Fibroblast of lung (primary cell): ENCODE measurements around the gene DDX59. TPM values are rescaled to one million over a fixed set of nuclear protein-coding genes. Genes with fewer than 3 reads are reported as not detected.

Experiments used
- DNase-seq, 2 donors: peaks; one replicate each; pipeline versions ENCODE4 v3.0.0 to v3.0.0-alpha.2; 2010; ENCODE audit warnings: low read depth in 2 of 2
- H2AFZ ChIP-seq: 2 replicates; pipeline ENCODE4 v1.5.1; 2012; ENCODE audit warnings: low read length, control low read depth, inconsistent platforms
- H3K27ac ChIP-seq: 2 replicates; pipeline ENCODE4 v1.5.1; 2011; ENCODE audit warnings: low read length, control low read depth; ENCODE audit not compliant: insufficient read depth
- H3K27me3 ChIP-seq: 2 replicates; pipeline ENCODE4 v1.5.1; 2011; ENCODE audit warnings: mild to moderate bottlenecking, low read length; ENCODE audit not compliant: control insufficient read depth, insufficient read depth
- H3K36me3 ChIP-seq: 2 replicates; pipeline ENCODE4 v1.5.1; 2011; ENCODE audit warnings: low read length; ENCODE audit not compliant: control insufficient read depth, insufficient read depth
- H3K4me1 ChIP-seq: 2 replicates; pipeline ENCODE4 v1.5.1; 2011; ENCODE audit warnings: low read length; ENCODE audit not compliant: control insufficient read depth, insufficient read depth; ENCODE audit errors: extremely low read depth
- H3K4me2 ChIP-seq: 2 replicates; pipeline ENCODE4 v1.5.1; 2011; ENCODE audit warnings: low read length, control low read depth; ENCODE audit not compliant: insufficient read depth; ENCODE audit errors: extremely low read depth
- H3K4me3 ChIP-seq, 4 experiments: fragments of 200-600 bp in 1 of 4; sonication (generic) in 1 of 4; replicated peaks in 1 of 4; 2 replicates each; pipeline ENCODE4 v1.5.1; 2011 to 2016; ENCODE audit warnings: low read length in 4 of 4, low read depth in 3 of 4, mild to moderate bottlenecking in 3 of 4, control low read depth in 2 of 4, inconsistent platforms in 1 of 4, mixed read lengths in 1 of 4; ENCODE audit not compliant: insufficient read depth in 1 of 4; ENCODE audit errors: control extremely low read depth in 1 of 4
- H3K79me2 ChIP-seq: 2 replicates; pipeline ENCODE4 v1.5.1; 2012; ENCODE audit warnings: mild to moderate bottlenecking, low read length, inconsistent platforms; ENCODE audit not compliant: control insufficient read depth, insufficient read depth
- H3K9ac ChIP-seq: 2 replicates; pipeline ENCODE4 v1.5.1; 2011; ENCODE audit warnings: mild to moderate bottlenecking, low read length, control low read depth; ENCODE audit not compliant: insufficient read depth
- H3K9me3 ChIP-seq: 2 replicates; pipeline ENCODE4 v1.5.1; 2012; ENCODE audit warnings: low read depth, low read length; ENCODE audit not compliant: control insufficient read depth, insufficient read depth
- H4K20me1 ChIP-seq: 2 replicates; pipeline ENCODE4 v1.5.1; 2011; ENCODE audit warnings: low read length; ENCODE audit not compliant: control insufficient read depth, insufficient read depth; ENCODE audit errors: extremely low read depth
- CTCF ChIP-seq, 2 donors: IDR thresholded peaks in 1 of 2; conservative IDR thresholded peaks in 1 of 2; 1 replicate in 1 of 2; 2 replicates in 1 of 2; pipeline ENCODE4 v1.5.1; 2011 to 2012; ENCODE audit warnings: low read length in 2 of 2, control low read depth in 1 of 2, inconsistent platforms in 1 of 2, low read depth in 1 of 2, mild to moderate bottlenecking in 1 of 2
- EZH2 ChIP-seq: IDR thresholded peaks from 2 replicates; pipeline ENCODE4 v1.5.1; 2012; ENCODE audit warnings: low read length, control low read depth, mild to moderate bottlenecking; ENCODE audit errors: missing control alignments
- polyA plus RNA-seq, 2 donors: library from polyadenylated mRNA; depleted of rRNA in 1 of 2; stranded (reverse) in 1 of 2; unstranded in 1 of 2; fragments of >200 nt; gene quantifications; 2 replicates each; pipeline ENCODE4 v1.2.1, GENCODE V29; 2011 to 2012; ENCODE audit warnings: missing spikeins in 1 of 2
- total RNA-seq: library from RNA; depleted of rRNA; stranded (reverse); fragments of >200 nt; gene quantifications from 2 replicates; pipeline ENCODE4 v1.2.1, GENCODE V29; 2014

DDX59 gene
- total and polyA plus RNA-seq, 2 donors (not counting 1 experiment from before 2014, with no cell fraction given) = 14.0 to 18.7 TPM

- H4K20me1 ChIP-seq = no peaks in the 10 kb centered on the region
- no peak overlapping the region for H2AFZ ChIP-seq
- H3K4me1 ChIP-seq = no peaks in the 10 kb centered on the region
- no peak for DNase-seq
- H3K9me3 ChIP-seq = no peaks in the 10 kb centered on the region
- H3K79me2 ChIP-seq = no peaks in the 10 kb centered on the region
- TF ChIP-seq CTCF (conservative IDR thresholded peaks at IDR 0.05 in 1 of 2, IDR thresholded peaks at IDR 0.05 in 1 of 2; ENCODE audit: low read depth in 1 of 2, low read length in 2 of 2) (no peak), EZH2 (no peak)
- H3K36me3 ChIP-seq = peaks cover 5% of the 10 kb centered on the region
- H3K27ac ChIP-seq = no peak overlapping the region
- no peaks in the 10 kb centered on the region for H3K27me3 ChIP-seq
- no peak overlapping the region for H3K4me3 ChIP-seq
- no peak overlapping the region for H3K4me2 ChIP-seq
- H3K9ac ChIP-seq = no peak overlapping the region
These were observed 11.5 kb downstream of the DDX59 start for GRCh38 chr1:200658037-200658818.

- no peak for DNase-seq
- H2AFZ ChIP-seq = no peak overlapping the region
- peaks cover 5% of the 10 kb centered on the region for H3K36me3 ChIP-seq
- TF ChIP-seq CTCF (conservative IDR thresholded peaks at IDR 0.05 in 1 of 2, IDR thresholded peaks at IDR 0.05 in 1 of 2; ENCODE audit: low read depth in 1 of 2, low read length in 2 of 2) = no peak
- no peak for TF ChIP-seq EZH2
- H4K20me1 ChIP-seq = no peaks in the 10 kb centered on the region
- no peaks in the 10 kb centered on the region for H3K79me2 ChIP-seq
- H3K4me1 ChIP-seq = no peaks in the 10 kb centered on the region
- H3K27ac ChIP-seq = no peak overlapping the region
- H3K9me3 ChIP-seq = no peaks in the 10 kb centered on the region
- no peaks in the 10 kb centered on the region for H3K27me3 ChIP-seq
- H3K4me3 ChIP-seq = no peak overlapping the region
- no peak overlapping the region for H3K9ac ChIP-seq
- no peak overlapping the region for H3K4me2 ChIP-seq
These were observed 15.0 kb downstream of the DDX59 start for GRCh38 chr1:200654660-200655059.

GRCh38 chr1:200653022-200653462 lies 16.7 kb downstream of the DDX59 start:
- no peak overlapping the region for H3K27ac ChIP-seq
- H3K27me3 ChIP-seq = no peaks in the 10 kb centered on the region
- H3K79me2 ChIP-seq = no peaks in the 10 kb centered on the region
- H3K9ac ChIP-seq = no peak overlapping the region
- no peaks in the 10 kb centered on the region for H3K4me1 ChIP-seq
- H3K4me3 ChIP-seq = no peak overlapping the region
- no peak overlapping the region for H3K4me2 ChIP-seq
- H4K20me1 ChIP-seq = no peaks in the 10 kb centered on the region
- no peak for TF ChIP-seq EZH2
- TF ChIP-seq CTCF (conservative IDR thresholded peaks at IDR 0.05 in 1 of 2, IDR thresholded peaks at IDR 0.05 in 1 of 2; ENCODE audit: low read depth in 1 of 2, low read length in 2 of 2) = no peak
- H3K9me3 ChIP-seq = no peaks in the 10 kb centered on the region
- DNase-seq = no peak
- no peak overlapping the region for H2AFZ ChIP-seq
- peaks cover 4% of the 10 kb centered on the region for H3K36me3 ChIP-seq
